Measurements from ENCODE around the gene COL20A1. TPM values are rescaled to one million over a fixed set of nuclear protein-coding genes. Genes with fewer than 3 reads are reported as not detected.

Gene COL20A1
- total RNA-seq, 1 experiment from 2014 or later: 2.3 TPM

DNA sequence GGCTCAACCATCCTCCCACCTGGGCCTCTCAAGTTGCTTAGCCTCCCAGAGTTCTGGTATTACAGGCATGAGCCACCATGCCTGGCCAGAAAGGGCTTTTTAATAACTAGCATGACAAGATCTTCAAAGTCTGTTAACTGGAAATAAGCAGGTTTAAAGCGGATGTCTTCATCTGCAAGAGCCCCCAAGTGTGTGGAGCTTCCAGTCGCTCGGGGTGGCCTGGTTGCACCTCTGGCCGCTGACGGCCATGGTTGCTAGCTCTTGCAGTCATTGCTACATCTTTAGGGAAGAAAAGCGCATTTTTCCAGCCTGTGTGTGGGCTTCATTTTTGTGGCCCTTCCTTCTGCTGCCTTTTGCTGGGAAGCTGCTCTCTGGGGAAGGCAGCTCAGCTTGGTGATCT, 12.6 kb upstream of the COL20A1 start:
- Histone ChIP-seq H4K8ac (replicated peaks; ENCODE audit: insufficient read length, low read depth, low read length) (no peak overlapping the region), H3T11ph (ENCODE audit: low read length) (no peak overlapping the region), H2BK15ac (ENCODE audit: low read depth, low read length) (no peak overlapping the region), H3K27me3 (ENCODE audit: insufficient read depth, low read length) (no peaks in the 10 kb centered on the region), H2BK5ac (ENCODE audit: insufficient read length, low read length) (no peak overlapping the region), H2BK12ac (ENCODE audit: insufficient read length, low read depth, low read length) (no peak overlapping the region), H2BK20ac (ENCODE audit: low read depth, low read length, poor library complexity, severe bottlenecking) (no peak overlapping the region), H3K9me3 (ENCODE audit: control insufficient read depth, low read depth, low read length) (no peaks in the 10 kb centered on the region), H2AFZ (ENCODE audit: low read length) (no peak overlapping the region), H3K4me2 (ENCODE audit: insufficient read depth, insufficient read length, low read length) (no peak overlapping the region), H3K56ac (ENCODE audit: insufficient read length, low read depth, low read length) (no peak overlapping the region), H3K79me1 (ENCODE audit: insufficient read depth, low read depth, low read length, poor library complexity, severe bottlenecking) (peaks cover 2% of the 10 kb centered on the region), H4K5ac (ENCODE audit: insufficient read length, low read depth, low read length) (no peak overlapping the region), H2BK120ac (ENCODE audit: low read depth, low read length, poor library complexity, severe bottlenecking) (no peak overlapping the region), H2AK5ac (ENCODE audit: insufficient read length, low read length) (no peak overlapping the region), H3K18ac (ENCODE audit: insufficient read length, low read depth, low read length) (no peak overlapping the region), H3K9ac (ENCODE audit: extremely low read depth, insufficient read length, low read length) (no peak overlapping the region), H3K23me2 (ENCODE audit: insufficient read length, low read depth, low read length, poor library complexity, severe bottlenecking) (peaks cover 3% of the 10 kb centered on the region), H4K91ac (ENCODE audit: insufficient read length, low read depth, low read length) (no peak overlapping the region), H3K79me2 (ENCODE audit: insufficient read depth, low read length) (peaks cover 6% of the 10 kb centered on the region; the same call in 1 of the 2 replicates), H3K27ac (ENCODE audit: insufficient read length, low read depth, low read length) (no peak overlapping the region), H3K4me1 (ENCODE audit: insufficient read depth, low read length) (no peaks in the 10 kb centered on the region), H3K14ac (ENCODE audit: insufficient read depth, low read length) (no peak overlapping the region), H3K4ac (ENCODE audit: low read depth, low read length) (no peak overlapping the region), H3K23ac (ENCODE audit: insufficient read length, low read depth, low read length) (no peak overlapping the region), H4K20me1 (ENCODE audit: control insufficient read depth, insufficient read depth, insufficient read length) (no peaks in the 10 kb centered on the region)
- WGBS (ENCODE audit: extremely low coverage, insufficient read length, low lambda C conversion rate): no CpG with 5 or more reads among the region's 6 CpGs
- Mint-ChIP-seq H3K27ac (peak overlapping the region in 2 of 3 experiments; percentile 53 to 60; a peak in 2 of 7 replicates), H3K27me3 (ENCODE audit: low read depth) (no peaks in the 10 kb centered on the region), H3K4me1 (no peaks in the 10 kb centered on the region), H3K9me3 (no peaks in the 10 kb centered on the region), H3K4me3 (no peak overlapping the region), H3K36me3 (ENCODE audit: insufficient read depth in 1 of 3, low read depth in 3 of 3) (peaks cover 16 to 72% (median 60%) of the 10 kb centered on the region in 3 experiments; a peak in 6 of 7 replicates)
- no peak for DNase-seq
- TF ChIP-seq, protein P1, sequence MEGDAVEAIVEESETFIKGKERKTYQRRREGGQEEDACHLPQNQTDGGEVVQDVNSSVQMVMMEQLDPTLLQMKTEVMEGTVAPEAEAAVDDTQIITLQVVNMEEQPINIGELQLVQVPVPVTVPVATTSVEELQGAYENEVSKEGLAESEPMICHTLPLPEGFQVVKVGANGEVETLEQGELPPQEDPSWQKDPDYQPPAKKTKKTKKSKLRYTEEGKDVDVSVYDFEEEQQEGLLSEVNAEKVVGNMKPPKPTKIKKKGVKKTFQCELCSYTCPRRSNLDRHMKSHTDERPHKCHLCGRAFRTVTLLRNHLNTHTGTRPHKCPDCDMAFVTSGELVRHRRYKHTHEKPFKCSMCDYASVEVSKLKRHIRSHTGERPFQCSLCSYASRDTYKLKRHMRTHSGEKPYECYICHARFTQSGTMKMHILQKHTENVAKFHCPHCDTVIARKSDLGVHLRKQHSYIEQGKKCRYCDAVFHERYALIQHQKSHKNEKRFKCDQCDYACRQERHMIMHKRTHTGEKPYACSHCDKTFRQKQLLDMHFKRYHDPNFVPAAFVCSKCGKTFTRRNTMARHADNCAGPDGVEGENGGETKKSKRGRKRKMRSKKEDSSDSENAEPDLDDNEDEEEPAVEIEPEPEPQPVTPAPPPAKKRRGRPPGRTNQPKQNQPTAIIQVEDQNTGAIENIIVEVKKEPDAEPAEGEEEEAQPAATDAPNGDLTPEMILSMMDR (conservative IDR thresholded peaks at IDR 0.05): no peak

All from H9 (cell line).